Activated CD4-positive, CD25-positive, alpha-beta regulatory T cell treated with anti-CD3 and anti-CD28 coated beads, Interleukin-2, amount 50 U/mL, for 16 hours (primary cell): Measurements from ENCODE around the gene MYO16.

Experiments
- DNase-seq: peaks from one replicate; pipeline ENCODE4 v3.0.0-alpha.2; 2020; ENCODE audit warnings: low read depth, low spot score

Gene MYO16

DNA sequence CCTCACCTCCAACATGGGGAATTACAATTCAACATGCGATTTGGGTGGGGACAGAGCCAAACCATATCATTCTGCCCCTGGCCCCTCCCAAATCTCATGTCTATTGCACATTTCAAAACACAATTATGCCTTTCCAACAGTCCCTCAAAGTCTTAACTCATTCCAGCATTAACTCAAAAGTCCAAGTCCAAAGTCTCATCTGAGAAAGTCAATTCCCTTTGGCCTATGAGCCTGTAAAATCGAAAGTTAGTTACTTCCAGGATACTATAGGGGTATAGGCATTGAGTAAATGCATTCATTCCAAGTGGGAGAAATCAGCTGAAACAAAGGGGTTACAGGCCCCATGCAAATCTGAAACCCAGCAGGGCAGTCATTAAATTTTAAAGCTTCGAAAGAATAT, 598.8 kb downstream of the MYO16 start:
- DNase-seq = no peak

- DNase-seq = no peak
Observed at GRCh38 chr13:109231888-109232287, 602.5 kb downstream of the MYO16 start.

- DNase-seq = no peak
Observed at GRCh38 chr13:109233293-109233692, 603.9 kb downstream of the MYO16 start.

DNA sequence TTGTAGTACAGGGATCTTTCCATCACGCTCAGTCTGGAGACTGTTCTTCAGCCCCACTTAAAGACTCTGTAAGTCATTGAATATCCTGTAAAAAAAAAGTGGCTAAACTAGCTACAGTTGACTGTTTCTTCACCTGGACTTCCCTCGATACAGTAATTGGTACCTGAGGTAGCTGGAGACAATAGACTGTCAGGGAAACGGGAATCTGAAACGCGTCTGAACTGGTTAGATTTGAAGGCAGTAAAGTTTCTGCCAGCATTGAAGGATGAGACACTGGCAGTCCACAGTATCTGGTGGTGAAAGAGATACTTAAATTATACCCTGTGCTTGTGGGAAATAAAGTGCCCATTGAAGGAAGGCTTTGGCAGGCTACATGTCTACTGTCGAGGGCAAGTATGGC, 606.5 kb downstream of the MYO16 start:
- no peak for DNase-seq

DNA sequence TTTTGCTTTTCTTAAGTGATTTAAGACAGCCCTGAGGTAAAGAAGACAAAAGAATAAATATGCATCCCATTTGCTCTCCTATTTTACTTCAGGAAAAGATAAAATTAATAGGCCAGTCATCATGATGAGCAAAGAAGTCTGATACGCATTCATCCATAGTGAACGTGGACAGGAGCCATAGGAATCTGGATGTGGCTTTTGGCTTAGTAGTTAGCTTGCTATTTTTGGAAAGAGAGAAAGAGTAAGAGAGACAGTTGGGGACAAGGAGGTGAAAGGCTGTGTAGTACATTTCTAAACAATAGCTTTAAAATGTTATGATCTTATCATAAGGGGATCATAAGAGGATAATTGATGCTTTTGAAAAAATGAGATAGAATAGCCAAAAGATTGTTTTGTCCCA, 611.7 kb downstream of the MYO16 start:
- no peak for DNase-seq

GRCh38 chr13:109243311-109243951, 614.0 kb downstream of the MYO16 start:
- no peak for DNase-seq

DNA sequence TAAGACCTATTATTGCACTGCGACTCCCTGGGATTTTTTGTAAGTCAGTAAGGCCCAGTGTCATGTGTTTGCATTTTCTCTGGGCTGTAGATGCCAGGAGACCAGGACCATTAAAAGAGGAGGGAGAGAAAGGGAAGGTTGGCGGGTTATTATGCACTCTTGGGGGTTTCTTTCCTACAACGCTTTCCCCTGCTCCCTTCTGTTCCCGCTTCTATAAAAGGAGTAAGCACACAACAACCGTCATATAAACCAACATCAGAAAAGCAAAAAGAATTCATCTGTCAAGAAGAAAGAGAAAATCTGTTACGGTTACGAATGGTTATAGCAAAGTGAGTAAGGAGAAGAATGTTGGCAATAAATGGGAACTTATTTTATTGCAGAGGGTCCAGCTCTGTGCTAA, 615.2 kb downstream of the MYO16 start:
- no peak for DNase-seq

GRCh38 chr13:109246001-109246400, 616.6 kb downstream of the MYO16 start:
- no peak for DNase-seq

DNA sequence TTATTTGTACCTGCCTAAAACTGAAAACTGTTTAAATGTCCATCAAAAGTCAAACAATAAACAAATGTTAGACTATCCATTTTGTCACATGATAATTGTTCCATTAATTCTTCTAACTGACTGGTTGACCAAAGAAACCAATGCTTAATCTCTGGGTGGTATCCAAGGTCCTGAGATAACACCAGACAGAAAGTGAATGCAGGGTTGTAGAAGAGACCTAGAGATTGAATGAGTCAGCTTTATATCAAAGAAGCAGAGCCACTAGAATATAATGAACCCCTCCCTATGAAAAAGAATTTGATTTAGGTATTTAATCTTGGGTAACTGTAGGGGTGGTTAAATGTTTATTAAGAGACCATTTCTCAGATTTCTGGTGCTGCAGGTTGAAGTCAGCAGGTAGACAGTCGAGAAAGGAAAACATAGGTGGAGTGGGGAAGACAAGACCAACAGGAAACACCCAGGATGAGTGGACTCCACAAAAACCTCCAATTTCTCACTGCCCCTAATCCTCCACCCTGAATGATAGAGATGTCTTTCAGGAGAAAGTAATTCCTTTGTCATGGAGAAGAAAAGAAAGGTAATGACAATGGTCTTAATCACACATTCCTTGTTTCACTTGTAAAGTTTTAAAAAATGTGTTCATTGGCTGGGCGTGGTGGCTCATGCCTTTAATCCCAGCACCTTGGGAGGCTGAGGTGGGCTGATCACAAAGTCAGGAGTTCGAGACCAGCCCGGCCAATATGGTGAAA, 620.5 kb downstream of the MYO16 start:
- DNase-seq = no peak

GRCh38 chr13:109251956-109252355, 622.5 kb downstream of the MYO16 start:
- no peak for DNase-seq

DNA sequence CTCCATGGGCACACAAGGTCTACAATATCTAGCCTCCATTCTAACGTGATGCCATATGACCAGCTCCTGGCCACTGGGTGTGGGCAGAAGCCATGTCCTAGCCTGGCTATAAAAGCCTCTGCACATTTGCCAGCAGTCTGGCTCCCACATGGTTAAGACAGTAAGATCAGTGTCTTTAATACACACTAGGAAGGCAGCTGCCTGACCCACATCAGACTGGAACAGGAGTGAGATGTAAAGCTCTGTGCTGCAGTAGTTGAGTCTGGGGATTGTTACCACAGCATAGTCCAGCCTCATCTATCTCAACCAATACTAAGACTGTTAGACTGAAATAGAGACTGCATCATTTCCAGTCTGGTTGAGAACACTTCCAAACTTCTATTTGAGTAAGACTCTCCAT, 623.9 kb downstream of the MYO16 start:
- DNase-seq = no peak

GRCh38 chr13:109254274-109254673, 624.9 kb downstream of the MYO16 start:
- no peak for DNase-seq

GRCh38 chr13:109255141-109255856, 625.9 kb downstream of the MYO16 start:
- no peak for DNase-seq

GRCh38 chr13:109256866-109257760, 627.7 kb downstream of the MYO16 start:
- no peak for DNase-seq
